HUES64 (cell line): Measurements from ENCODE around the gene NDE1.

Experiments used
- H3K27ac ChIP-seq: 2 replicates; pipeline ENCODE4 v1.7.0; 2013; ENCODE audit warnings: low read depth, low read length, inconsistent platforms
- H3K27me3 ChIP-seq: 2 replicates; pipeline ENCODE4 v1.6.1; 2013; ENCODE audit warnings: mild to moderate bottlenecking, low read length; ENCODE audit not compliant: insufficient read depth
- H3K36me3 ChIP-seq: 2 replicates; pipeline ENCODE4 v1.6.1; 2013; ENCODE audit warnings: mild to moderate bottlenecking, low read length; ENCODE audit not compliant: insufficient read depth
- H3K4me1 ChIP-seq: 2 replicates; pipeline ENCODE4 v1.6.1; 2013; ENCODE audit warnings: mild to moderate bottlenecking, low read length, moderate library complexity; ENCODE audit not compliant: insufficient read depth
- H3K4me3 ChIP-seq: 2 replicates; pipeline ENCODE4 v1.5.1; 2013; ENCODE audit warnings: mild to moderate bottlenecking, low read length, moderate library complexity
- H3K9ac ChIP-seq: 2 replicates; pipeline ENCODE4 v1.6.1; 2013; ENCODE audit warnings: mild to moderate bottlenecking, low read depth, low read length
- H3K9me3 ChIP-seq: 2 replicates; pipeline ENCODE4 v1.6.1; 2013; ENCODE audit warnings: low read depth, low read length; ENCODE audit not compliant: insufficient read depth
- WGBS: fragments of 150-250, 120-280 bp; methylation state at CpG from one replicate; pipeline ENCODE4 v1.1.7; 2013; ENCODE audit warnings: missing lambda C conversion rate; 5-methylcytosine and 5-hydroxymethylcytosine counted together

The NDE1 gene

GRCh38 chr16:15608398-15609285, 41.4 kb upstream of the NDE1 start:
- WGBS: 95% methylated on average over 19 of the region's 19 CpGs
- no peak overlapping the region for H3K9ac ChIP-seq
- H3K4me1 ChIP-seq: no peaks in the 10 kb centered on the region
- H3K27me3 ChIP-seq: no peaks in the 10 kb centered on the region
- no peak overlapping the region for H3K27ac ChIP-seq
- H3K4me3 ChIP-seq: no peak overlapping the region
- no peaks in the 10 kb centered on the region for H3K9me3 ChIP-seq
- peaks cover 81% of the 10 kb centered on the region for H3K36me3 ChIP-seq

GRCh38 chr16:15609286-15609649, 40.8 kb upstream of the NDE1 start:
- Histone ChIP-seq H3K4me1 (no peaks in the 10 kb centered on the region), H3K4me3 (no peak overlapping the region), H3K27ac (no peak overlapping the region), H3K27me3 (no peaks in the 10 kb centered on the region), H3K9ac (no peak overlapping the region), H3K9me3 (no peaks in the 10 kb centered on the region), H3K36me3 (peaks cover 78% of the 10 kb centered on the region)
- WGBS: 98% methylated on average over 4 of the region's 6 CpGs

DNA sequence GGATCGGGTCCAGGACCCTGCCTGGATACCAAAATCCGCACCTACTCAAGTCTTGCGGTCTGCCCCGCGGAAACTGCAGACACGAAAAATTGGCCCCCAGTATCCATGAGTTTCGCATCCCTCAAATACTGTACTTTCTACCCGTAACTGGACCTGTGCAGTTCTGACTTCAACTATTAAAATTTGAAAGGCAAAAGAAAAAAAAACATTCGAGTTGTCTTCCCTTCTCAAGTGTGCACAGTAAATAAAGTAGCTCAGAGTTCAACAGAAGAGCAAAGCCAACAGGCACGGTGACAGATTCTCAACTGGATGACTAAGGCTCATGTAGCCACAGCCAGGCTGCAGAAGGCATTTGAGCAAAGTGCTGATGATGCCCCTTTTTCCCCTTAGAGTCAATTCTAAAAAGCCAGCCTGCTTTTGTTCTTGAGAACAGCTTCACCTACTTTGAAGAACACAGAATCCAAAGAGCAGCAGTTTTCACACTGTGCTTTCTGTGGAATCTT, 39.6 kb upstream of the NDE1 start:
- Histone ChIP-seq H3K9ac (no peak overlapping the region), H3K27ac (no peak overlapping the region), H3K4me1 (no peaks in the 10 kb centered on the region), H3K27me3 (no peaks in the 10 kb centered on the region), H3K4me3 (no peak overlapping the region), H3K36me3 (peaks cover 77% of the 10 kb centered on the region), H3K9me3 (no peaks in the 10 kb centered on the region)
- WGBS: 96% methylated on average over 10 of the region's 10 CpGs

GRCh38 chr16:15611610-15612009, 38.4 kb upstream of the NDE1 start:
- Histone ChIP-seq H3K4me1 (no peaks in the 10 kb centered on the region), H3K4me3 (no peak overlapping the region), H3K9ac (no peak overlapping the region), H3K27ac (no peak overlapping the region), H3K9me3 (no peaks in the 10 kb centered on the region), H3K36me3 (peaks cover 87% of the 10 kb centered on the region), H3K27me3 (no peaks in the 10 kb centered on the region)
- WGBS: 95% methylated on average over 7 of the region's 7 CpGs

DNA sequence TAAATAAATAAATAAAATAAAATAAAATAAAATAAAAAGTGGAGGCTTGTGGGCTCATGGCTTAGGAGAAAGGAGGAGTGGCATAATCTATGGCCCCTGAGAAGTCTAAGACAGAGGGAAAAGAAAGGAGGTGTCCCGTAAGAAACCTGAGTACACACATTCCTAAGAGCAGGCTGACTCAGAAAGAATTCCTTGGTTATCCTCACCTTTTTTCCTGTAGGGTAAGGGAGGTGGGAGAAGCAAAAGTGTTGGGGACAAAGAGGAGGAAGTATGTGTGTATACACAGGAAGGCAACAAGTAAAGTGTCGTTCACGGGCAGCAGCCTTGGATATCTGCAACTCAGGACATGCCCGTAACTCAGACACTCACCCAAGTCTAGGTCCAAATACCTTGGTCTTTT, 36.4 kb upstream of the NDE1 start:
- H3K4me1 ChIP-seq: no peaks in the 10 kb centered on the region
- H3K27ac ChIP-seq: peak overlapping the region; percentile 63
- H3K4me3 ChIP-seq: no peak overlapping the region
- no peaks in the 10 kb centered on the region for H3K27me3 ChIP-seq
- H3K36me3 ChIP-seq: peaks cover 89% of the 10 kb centered on the region
- peak overlapping the region; percentile 52; the same call in 1 of the 2 replicates for H3K9ac ChIP-seq
- 80% methylated on average over 4 of the region's 4 CpGs for WGBS
- H3K9me3 ChIP-seq: no peaks in the 10 kb centered on the region

- H3K9ac ChIP-seq: no peak overlapping the region
- H3K9me3 ChIP-seq: no peaks in the 10 kb centered on the region
- WGBS: 92% methylated on average over 4 of the region's 4 CpGs
- H3K36me3 ChIP-seq: peaks cover 91% of the 10 kb centered on the region
- no peak overlapping the region for H3K4me3 ChIP-seq
- H3K27me3 ChIP-seq: no peaks in the 10 kb centered on the region
- no peak overlapping the region for H3K27ac ChIP-seq
- no peaks in the 10 kb centered on the region for H3K4me1 ChIP-seq
These were observed 34.0 kb upstream of the NDE1 start for GRCh38 chr16:15616012-15616411.

DNA sequence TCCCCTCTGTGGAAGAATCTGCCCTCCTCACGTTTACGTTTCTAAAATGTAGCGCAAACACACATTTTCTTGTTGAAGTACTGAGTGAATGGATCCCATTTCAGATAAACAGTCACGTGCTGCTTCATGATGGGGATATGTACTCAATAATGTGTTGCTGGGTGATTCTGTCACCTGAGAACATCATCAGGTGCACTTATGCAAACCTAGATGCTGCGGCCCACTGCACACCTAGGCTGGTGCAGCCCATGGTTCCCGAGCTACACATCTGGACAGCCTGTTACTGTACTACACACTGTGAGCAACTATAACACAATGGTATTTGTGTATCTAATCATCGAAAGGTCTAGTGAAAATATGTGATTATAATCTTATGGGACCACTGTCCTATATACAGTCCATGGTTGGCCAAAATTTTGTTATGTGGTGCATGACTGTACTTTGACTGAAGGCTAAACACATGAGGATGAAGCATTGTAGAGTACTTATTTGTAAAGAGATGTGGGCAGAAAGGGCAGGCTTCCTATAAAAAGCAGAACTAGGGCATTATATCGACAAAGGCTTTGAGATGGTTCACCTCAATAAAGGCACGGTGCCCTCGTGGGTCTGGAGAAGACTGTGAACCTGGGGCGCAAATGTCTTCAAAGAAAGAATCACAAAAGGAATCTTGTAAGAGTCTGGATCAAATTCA, 33.4 kb upstream of the NDE1 start:
- WGBS: 95% methylated on average over 11 of the region's 11 CpGs
- Histone ChIP-seq H3K9me3 (no peaks in the 10 kb centered on the region), H3K27ac (no peak overlapping the region), H3K36me3 (peaks cover 92% of the 10 kb centered on the region), H3K4me1 (no peaks in the 10 kb centered on the region), H3K9ac (no peak overlapping the region), H3K4me3 (no peak overlapping the region), H3K27me3 (no peaks in the 10 kb centered on the region)

- H3K27me3 ChIP-seq: no peaks in the 10 kb centered on the region
- no peaks in the 10 kb centered on the region for H3K4me1 ChIP-seq
- no peak overlapping the region for H3K4me3 ChIP-seq
- WGBS: 94% methylated on average over 4 of the region's 4 CpGs
- H3K9me3 ChIP-seq: no peaks in the 10 kb centered on the region
- peaks cover 92% of the 10 kb centered on the region for H3K36me3 ChIP-seq
- H3K9ac ChIP-seq: no peak overlapping the region
- no peak overlapping the region for H3K27ac ChIP-seq
These were observed 32.1 kb upstream of the NDE1 start for GRCh38 chr16:15617901-15618300.

DNA sequence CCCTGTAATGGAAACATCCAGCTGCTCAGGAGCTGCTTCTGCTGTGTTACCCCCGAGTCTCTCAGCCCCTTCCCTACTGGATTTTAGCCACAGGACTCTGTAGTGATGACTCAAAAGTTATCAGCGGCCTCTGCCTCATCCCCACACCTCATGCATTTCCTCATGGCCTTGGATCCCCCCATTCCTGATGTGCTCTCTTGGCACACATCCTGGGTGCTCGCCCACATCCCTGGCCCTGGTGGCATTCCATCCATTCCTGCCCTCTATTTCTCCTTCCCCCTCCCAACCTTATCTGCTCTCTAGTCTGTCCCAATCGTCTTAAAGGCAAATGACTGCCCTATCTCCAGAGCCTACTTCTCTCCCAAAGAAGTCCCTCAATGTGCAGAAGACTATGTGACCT, 31.7 kb upstream of the NDE1 start:
- H3K27ac ChIP-seq: no peak overlapping the region
- 92% methylated on average over 4 of the region's 4 CpGs for WGBS
- H3K9ac ChIP-seq: no peak overlapping the region
- peaks cover 92% of the 10 kb centered on the region for H3K36me3 ChIP-seq
- no peaks in the 10 kb centered on the region for H3K27me3 ChIP-seq
- H3K4me1 ChIP-seq: no peaks in the 10 kb centered on the region
- H3K4me3 ChIP-seq: no peak overlapping the region
- no peaks in the 10 kb centered on the region for H3K9me3 ChIP-seq

GRCh38 chr16:15620611-15621195, 29.3 kb upstream of the NDE1 start:
- no peak overlapping the region for H3K9ac ChIP-seq
- H3K36me3 ChIP-seq: peaks cover 97% of the 10 kb centered on the region
- WGBS: 92% methylated on average over 3 of the region's 6 CpGs

DNA sequence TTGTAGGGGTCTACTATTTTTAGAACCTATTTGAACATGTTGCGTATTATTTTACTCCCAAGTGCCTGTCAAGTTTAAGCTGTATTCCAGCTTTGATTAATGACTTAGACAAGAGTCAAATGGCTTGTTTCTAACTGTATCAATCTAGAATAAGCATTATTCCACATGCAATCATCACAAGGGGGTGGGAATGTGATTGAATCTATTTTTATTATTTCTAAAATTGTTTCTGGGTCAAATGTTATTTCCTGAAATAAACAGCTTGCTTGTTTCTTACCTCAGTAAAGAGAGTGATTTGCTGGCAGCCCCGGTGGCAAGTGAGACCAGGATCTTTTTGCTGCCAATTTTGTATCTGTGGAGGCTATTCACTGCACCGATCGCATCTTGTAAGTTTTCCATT, 28.6 kb upstream of the NDE1 start:
- Histone ChIP-seq H3K36me3 (peaks cover 95% of the 10 kb centered on the region), H3K27ac (no peak overlapping the region), H3K4me3 (no peak overlapping the region), H3K4me1 (no peaks in the 10 kb centered on the region), H3K9me3 (no peaks in the 10 kb centered on the region), H3K27me3 (no peaks in the 10 kb centered on the region), H3K9ac (no peak overlapping the region)
- WGBS: 94% methylated on average over 4 of the region's 4 CpGs

More at GRCh38 chr16:15620611-15621195, 29.3 kb upstream of the NDE1 start:
- H3K4me3 ChIP-seq: no peak overlapping the region
- no peaks in the 10 kb centered on the region for H3K9me3 ChIP-seq
- no peaks in the 10 kb centered on the region for H3K4me1 ChIP-seq
- H3K27me3 ChIP-seq: no peaks in the 10 kb centered on the region
- no peak overlapping the region for H3K27ac ChIP-seq
